ENCODE results near the gene ONECUT3.

GRCh38 chr19:1826557-1827521 is 73.5 kb downstream of the ONECUT3 start:
- TF ChIP-seq POLR2A (IDR thresholded peaks at IDR 0.05; ENCODE audit: low read depth, low read length) (no peak), POLR2AphosphoS5 (IDR thresholded peaks at IDR 0.05; ENCODE audit: low read depth, low read length) (no peak), PAX5 (IDR thresholded peaks at IDR 0.05; ENCODE audit: insufficient read depth, low read length, severe bottlenecking) (no peak), TAF1 (IDR thresholded peaks at IDR 0.05; ENCODE audit: low read depth, low read length) (no peak), POU2F2 (IDR thresholded peaks at IDR 0.05; ENCODE audit: low read depth, low read length) (no peak)
